Daoy (cell line): ENCODE results near the gene BMI1. TPM values are rescaled to one million over a fixed set of nuclear protein-coding genes. Genes with fewer than 3 reads are reported as not detected.

Experiments
- DNase-seq: peaks from one replicate; pipeline ENCODE4 v3.0.0-alpha.2; 2015; ENCODE audit warnings: low read depth
- total RNA-seq: library from RNA; depleted of rRNA; stranded (reverse); fragments of >200 nt; shearing (Covaris generic); gene quantifications from 2 replicates; pipeline ENCODE4 v1.2.3, GENCODE V29; 2014; rRNA removed

Gene BMI1
- total RNA-seq, 1 experiment from 2014 or later: 83.7 TPM

DNA sequence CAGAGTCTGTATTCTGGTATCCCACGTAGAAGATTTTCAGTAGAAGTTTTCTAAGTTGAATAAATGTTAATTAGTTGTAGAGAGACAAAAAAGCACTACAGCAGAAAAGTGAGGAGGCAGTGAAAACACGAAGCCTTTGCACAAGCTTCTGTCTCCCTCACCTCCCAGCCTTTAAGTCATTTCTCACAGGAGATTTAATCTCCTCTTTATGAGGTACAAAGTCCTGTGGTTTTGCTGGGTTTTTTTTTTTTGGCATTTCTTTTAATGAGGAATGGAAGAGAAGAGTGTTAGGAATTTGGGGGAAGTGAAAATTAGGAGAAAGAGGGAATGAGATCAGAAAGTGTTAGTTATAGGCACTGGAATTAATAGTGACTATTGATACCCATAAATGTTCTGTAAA lies 45.9 kb downstream of the BMI1 start:
- DNase-seq: no peak

DNA sequence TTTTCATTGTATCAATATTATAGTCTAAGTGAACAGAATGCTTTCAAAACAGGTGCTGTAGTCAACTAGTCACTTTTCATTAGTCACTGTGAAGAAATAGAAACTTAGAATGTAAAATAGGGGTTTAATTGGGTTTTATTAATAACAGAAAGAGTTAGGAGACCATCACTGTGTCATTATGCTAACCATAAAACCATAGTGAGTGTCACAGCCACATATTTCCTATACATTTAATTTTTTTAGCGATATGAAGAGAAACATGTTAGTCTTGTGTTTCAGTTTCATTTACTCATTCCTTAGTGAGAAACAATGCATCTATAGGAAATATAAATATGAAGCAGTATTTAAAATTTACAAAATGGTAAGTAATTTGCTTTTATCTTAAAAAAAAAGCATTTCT lies 46.6 kb downstream of the BMI1 start:
- no peak for DNase-seq

DNA sequence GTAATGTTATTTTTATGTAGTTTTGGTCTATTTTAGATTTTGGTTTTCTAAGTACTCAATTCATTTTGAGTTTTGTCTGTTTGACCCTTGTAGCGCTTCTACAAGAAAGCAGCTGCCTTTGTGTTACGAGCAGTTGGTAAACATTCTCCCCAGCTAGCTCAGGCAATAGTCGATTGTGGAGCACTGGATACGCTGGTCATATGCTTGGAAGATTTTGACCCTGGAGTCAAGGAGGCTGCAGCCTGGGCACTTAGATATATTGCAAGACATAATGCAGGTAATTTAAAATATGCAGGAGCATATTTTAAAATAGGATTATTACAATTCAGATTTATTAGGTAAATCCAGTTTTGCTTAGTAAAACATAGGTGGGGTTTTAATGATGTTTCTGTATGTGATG lies 47.5 kb downstream of the BMI1 start:
- DNase-seq: no peak

DNA sequence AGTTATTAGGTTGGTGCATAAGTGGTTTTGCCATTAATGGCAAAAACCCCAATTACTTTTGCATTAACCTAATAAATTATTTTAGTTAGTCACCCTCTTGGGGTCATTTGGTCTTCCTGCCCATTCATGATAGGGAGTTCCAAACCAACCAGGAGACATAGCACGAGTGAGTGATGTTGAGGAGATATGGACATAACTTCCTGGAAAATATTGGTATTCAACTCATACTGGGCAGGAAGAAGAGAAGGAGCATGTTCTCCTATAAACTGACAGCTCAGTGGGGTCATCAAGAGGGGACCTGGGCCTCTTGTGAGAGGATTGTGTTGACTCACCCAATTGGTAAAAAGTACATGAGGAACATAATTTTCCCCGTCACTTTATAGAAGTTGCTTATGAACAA lies 48.1 kb downstream of the BMI1 start:
- DNase-seq: no peak

DNA sequence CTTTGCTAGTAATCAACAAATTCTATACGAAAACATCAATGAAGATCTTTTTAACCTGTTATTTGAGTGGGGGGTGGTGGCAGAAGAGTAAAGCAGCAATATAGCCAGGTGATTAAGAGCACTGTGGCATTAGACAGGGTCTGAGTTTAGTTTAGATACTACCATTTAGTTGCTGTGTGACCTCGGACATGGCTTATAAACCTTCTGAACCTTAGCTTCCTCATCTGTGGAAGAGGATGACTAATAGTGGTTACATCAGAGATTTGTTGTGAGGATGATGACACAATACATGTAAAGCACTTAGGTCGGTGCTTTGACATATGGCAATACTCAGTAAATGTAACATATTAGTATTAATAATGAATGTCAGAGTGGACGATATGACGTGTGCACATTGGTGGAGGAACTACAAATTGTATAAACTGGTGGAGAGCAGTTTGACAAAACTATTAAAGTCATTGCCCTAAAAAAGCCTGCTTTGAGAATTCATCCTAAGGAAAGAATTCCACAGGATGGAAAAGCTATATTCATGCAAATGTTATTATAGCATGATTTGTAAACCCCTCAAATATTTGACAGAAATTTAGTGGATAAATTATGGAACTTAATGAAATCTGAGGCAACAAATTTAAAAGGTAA lies 48.7 kb downstream of the BMI1 start:
- peak; percentile 6 for DNase-seq

DNA sequence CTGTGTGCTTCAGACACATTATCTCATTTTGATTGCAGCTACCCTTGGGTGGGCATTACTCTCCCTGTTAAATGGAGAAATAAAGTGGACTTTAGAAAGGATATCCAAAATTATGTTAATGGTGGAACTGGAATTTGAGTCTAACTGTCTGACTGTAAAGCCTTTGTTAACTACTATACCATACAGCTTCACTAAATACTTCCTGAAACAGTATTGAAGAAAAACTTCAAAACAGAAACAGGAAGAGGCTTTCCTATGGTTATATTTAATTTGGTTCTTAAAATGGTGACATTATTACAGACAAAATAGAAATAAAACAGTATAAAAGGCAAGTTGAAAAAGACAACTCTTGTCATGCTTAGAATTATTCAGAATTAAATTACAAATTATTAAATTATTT lies 49.4 kb downstream of the BMI1 start:
- no peak for DNase-seq

DNA sequence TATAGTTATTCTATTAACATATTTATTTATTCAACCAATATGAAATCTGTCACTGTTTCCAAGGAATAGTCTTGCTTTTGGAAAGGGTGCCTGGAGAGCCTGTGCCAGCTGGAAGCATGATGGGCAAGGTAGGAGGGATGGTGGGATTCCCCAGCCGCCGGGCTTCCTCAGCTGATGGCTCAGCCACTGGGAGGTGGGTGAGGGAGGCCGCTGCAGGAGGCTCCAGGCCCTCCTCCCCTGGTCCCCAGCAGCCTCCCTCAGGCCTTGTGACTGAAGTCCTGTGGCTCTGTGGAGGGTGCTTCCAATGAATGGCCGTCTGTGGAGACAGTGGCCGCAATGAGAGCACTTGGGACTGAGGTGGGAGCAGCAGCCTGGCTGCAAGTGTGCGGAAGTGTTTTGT lies 51.4 kb downstream of the BMI1 start:
- DNase-seq: no peak

DNA sequence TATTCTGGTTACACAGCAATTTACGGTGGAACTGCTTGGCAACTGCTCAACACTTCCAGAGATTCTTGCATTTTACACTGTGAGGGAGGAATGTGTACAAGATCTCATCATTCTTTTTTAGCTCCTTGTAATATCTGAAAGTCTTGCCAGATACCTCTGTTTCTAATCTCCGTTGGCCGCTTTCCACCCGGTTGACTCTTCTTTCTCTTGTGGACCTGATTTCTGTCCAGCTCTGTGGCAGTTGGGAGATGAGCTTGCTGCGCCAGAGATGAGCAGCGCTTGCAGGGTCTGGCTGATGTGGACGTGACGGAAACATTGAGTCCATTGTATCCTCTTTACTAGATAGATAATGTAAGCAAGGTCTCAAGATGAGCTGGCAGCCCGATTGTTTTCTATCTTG lies 52.0 kb downstream of the BMI1 start:
- no peak for DNase-seq

DNA sequence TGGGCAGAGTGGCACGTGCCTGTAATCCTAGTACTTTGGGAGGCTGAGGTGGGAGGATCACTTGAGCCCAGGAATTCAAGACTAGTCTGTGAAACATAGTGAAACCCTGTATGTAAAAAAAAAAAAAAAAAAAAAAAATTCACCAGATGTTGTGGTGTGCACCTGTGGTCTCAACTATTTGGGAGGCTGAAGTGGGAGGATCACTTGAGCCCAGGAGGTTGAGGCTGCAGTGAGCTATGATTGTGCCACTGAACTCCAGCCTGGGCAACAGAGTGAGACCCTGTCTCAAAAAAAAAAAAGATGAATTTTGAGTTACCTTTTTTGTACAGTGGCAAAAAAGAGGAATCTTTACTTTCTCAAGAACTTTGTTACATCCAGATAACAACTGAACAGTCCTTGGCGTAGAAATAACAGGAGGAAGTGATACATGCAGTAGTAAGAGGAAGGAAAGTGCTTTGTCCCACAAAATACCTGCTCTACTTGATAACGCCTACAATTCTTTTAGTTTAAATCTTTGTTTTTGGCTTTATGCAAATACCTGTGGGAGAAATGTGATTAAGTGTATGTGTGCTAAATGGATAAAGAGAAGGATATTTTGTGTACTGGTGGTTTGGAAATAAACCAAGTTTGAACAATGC lies 53.7 kb downstream of the BMI1 start:
- no peak for DNase-seq

DNA sequence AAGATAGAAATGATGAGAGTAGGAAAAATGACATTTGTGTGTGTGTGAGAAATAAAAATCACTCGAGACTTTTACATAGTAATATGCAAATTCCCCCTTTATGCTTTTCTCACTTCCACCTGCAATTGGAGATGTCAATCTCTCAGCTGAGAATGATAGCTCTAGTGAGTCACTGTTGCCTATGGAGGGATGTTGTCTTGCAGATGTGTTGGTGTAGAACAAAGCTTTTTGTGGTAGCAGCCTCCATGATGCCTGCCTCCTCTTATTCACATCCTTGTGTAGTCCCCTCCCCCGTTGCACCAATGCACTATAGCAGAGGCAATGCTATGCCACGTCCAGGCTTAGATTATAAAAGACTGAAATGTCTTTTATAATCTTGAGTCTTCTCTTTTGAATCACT lies 58.2 kb downstream of the BMI1 start:
- DNase-seq: no peak

Other genes with a start within 250 kb of the BMI1 start
- not detected in 2 replicates for gene EBLN1, start 103.1 kb upstream of the BMI1 start, total RNA-seq
- 33.4 and 47.7 TPM in 2 replicates for gene COMMD3, start 4.7 kb upstream of the BMI1 start, total RNA-seq
- 0.74 TPM in 1 of 2 replicates, not detected in the other for gene SPAG6, start 24.4 kb downstream of the BMI1 start, total RNA-seq